GM23248 (cell line): Measurements from ENCODE around the gene CHN2.

Experiments used
- EZH2 ChIP-seq: fragments of 200-600 bp; sonication (generic); IDR thresholded peaks from 2 replicates; pipeline ENCODE4 v1.6.1; 2018; ENCODE audit warnings: antibody characterized with exemption, mild to moderate bottlenecking; ENCODE audit not compliant: insufficient read depth, poor library complexity, severe bottlenecking
- EZH2phosphoT487 ChIP-seq: fragments of 200-600 bp; sonication (generic); IDR thresholded peaks from 2 replicates; pipeline ENCODE4 v1.6.1; 2018; ENCODE audit warnings: antibody characterized with exemption, moderate library complexity, mild to moderate bottlenecking, low read depth; ENCODE audit not compliant: insufficient read depth

DNA sequence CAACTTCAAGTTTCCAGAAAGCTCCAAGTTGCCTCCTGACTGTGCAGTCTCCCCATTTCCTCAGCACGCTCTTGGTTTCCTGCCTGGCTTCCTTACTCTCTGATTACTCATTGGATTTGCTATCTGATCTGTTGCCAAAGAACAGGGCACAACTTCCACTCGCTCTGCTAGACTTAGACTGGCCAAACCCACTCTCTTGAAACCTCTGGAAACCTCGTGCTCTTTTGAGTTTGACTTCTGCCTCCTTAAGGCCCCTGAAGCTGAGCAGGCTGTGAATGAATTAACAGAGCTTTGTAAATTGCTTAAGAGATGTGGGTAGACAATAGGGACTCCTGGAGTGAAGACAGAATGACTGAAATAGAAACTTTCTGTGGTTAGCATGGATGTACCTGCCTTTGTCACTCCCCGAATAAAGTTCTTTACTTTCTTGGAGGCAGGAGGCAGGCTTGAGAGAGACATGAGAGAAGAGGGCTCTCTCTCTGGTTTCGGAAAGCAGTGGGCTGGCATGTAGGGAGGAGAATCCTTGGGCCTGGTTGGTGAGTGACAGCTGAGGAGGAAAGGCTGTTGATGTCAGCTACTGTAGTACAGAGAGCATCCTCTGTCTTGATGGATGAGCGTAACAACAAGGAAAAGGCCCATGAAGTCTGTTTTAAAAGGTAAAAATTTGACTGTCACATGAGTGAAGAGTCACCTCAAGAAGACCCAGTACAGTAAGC is 70.8 kb downstream of the CHN2 start:
- TF ChIP-seq EZH2 (no peak), EZH2phosphoT487 (no peak)
